Nephron progenitor cell (in vitro differentiated cells): Measurements from ENCODE around the gene TSPAN32.

Experiments
- DNase-seq: peaks from one replicate; pipeline ENCODE4 v3.0.0; 2021
- H3K27ac Mint-ChIP-seq: 2 replicates; pipeline ENCODE4 v1.8.0; 2021; ENCODE audit warnings: mild to moderate bottlenecking, moderate library complexity, mixed read lengths
- H3K27me3 Mint-ChIP-seq: 2 replicates; pipeline ENCODE4 v1.8.0; 2021; ENCODE audit warnings: mild to moderate bottlenecking, low read depth, mixed read lengths; ENCODE audit not compliant: poor library complexity
- H3K36me3 Mint-ChIP-seq: 2 replicates; pipeline ENCODE4 v1.8.0; 2021; ENCODE audit warnings: low read depth, mixed read lengths
- H3K4me1 Mint-ChIP-seq: 2 replicates; pipeline ENCODE4 v1.8.0; 2021; ENCODE audit warnings: mixed read lengths
- H3K4me3 Mint-ChIP-seq: 2 replicates; pipeline ENCODE4 v1.8.0; 2021; ENCODE audit warnings: mild to moderate bottlenecking, moderate library complexity, mixed read lengths
- H3K9me3 Mint-ChIP-seq: 2 replicates; pipeline ENCODE4 v1.8.0; 2021; ENCODE audit warnings: mild to moderate bottlenecking, moderate library complexity, mixed read lengths
- CTCF ChIP-seq: fragments of 200-600 bp; sonication (generic); IDR thresholded peaks from 2 replicates; pipeline ENCODE4 v1.5.0; 2021; ENCODE audit warnings: antibody characterized with exemption

Gene TSPAN32

GRCh38 chr11:2365571-2366210, 63.9 kb downstream of the TSPAN32 start:
- no peak for TF ChIP-seq CTCF
- Mint-ChIP-seq H3K27me3 (peaks cover 22% of the 10 kb centered on the region), H3K9me3 (no peaks in the 10 kb centered on the region), H3K27ac (no peak overlapping the region), H3K36me3 (no peaks in the 10 kb centered on the region), H3K4me1 (no peaks in the 10 kb centered on the region), H3K4me3 (no peak overlapping the region)
- DNase-seq, result no peak

- Mint-ChIP-seq H3K9me3 (no peaks in the 10 kb centered on the region), H3K27me3 (peaks cover 21% of the 10 kb centered on the region), H3K4me1 (no peaks in the 10 kb centered on the region), H3K4me3 (no peak overlapping the region), H3K27ac (no peak overlapping the region), H3K36me3 (no peaks in the 10 kb centered on the region)
- DNase-seq, result no peak
- no peak for TF ChIP-seq CTCF
These were observed 64.5 kb downstream of the TSPAN32 start for GRCh38 chr11:2366276-2366675.

- H3K27ac Mint-ChIP-seq, result no peak overlapping the region
- H3K4me1 Mint-ChIP-seq, result no peaks in the 10 kb centered on the region
- TF ChIP-seq CTCF, result no peak
- H3K4me3 Mint-ChIP-seq, result no peak overlapping the region
- no peak for DNase-seq
- H3K9me3 Mint-ChIP-seq, result no peaks in the 10 kb centered on the region
- H3K27me3 Mint-ChIP-seq, result peaks cover 19% of the 10 kb centered on the region
- no peaks in the 10 kb centered on the region for H3K36me3 Mint-ChIP-seq
These were observed 64.9 kb downstream of the TSPAN32 start for GRCh38 chr11:2366733-2367132.

- no peak for DNase-seq
- no peak overlapping the region for H3K27ac Mint-ChIP-seq
- H3K9me3 Mint-ChIP-seq, result no peaks in the 10 kb centered on the region
- TF ChIP-seq CTCF, result no peak
- H3K4me1 Mint-ChIP-seq, result no peaks in the 10 kb centered on the region
- H3K27me3 Mint-ChIP-seq, result peaks cover 19% of the 10 kb centered on the region
- H3K4me3 Mint-ChIP-seq, result no peak overlapping the region
- no peaks in the 10 kb centered on the region for H3K36me3 Mint-ChIP-seq
These were observed 65.7 kb downstream of the TSPAN32 start for GRCh38 chr11:2367266-2368160.
